Endothelial cell of umbilical vein (primary cell): ENCODE data around the gene ALLC. TPM values are rescaled to one million over a fixed set of nuclear protein-coding genes. Genes with fewer than 3 reads are reported as not detected.

ENCODE experiments used
- BruUV-seq: library from RNA; stranded (reverse); fragments of 400-500 nt; replicated peaks from 2 replicates; lab custom pipeline; 2021; lab: Mats Ljungman, UMichigan
- CTCF ChIA-PET: fragments of 300-600, 350-600 bp; sonication (Branson Sonifier 250); formaldehyde crosslinking; loops from one replicate; lab custom pipeline; 2021; ENCODE audit warnings: antibody characterized with exemption, inconsistent platforms; lab: Charles Lee
- POLR2A ChIA-PET: fragments of 300-600, 350-600 bp; sonication (Branson Sonifier 250); formaldehyde crosslinking; loops from one replicate; lab custom pipeline; 2021; ENCODE audit warnings: antibody characterized with exemption, inconsistent platforms; lab: Charles Lee
- DNase-seq: peaks from one replicate; pipeline ENCODE4 v3.0.0-alpha.2; 2011; ENCODE audit warnings: low read depth, low spot score
- FAIRE-seq: peaks from 2 replicates; lab custom pipeline; 2011; peaks lifted over from hg19 to GRCh38; lab: Jason Lieb, UNC
- H2AFZ ChIP-seq: 2 replicates; pipeline ENCODE4 v1.6.0; 2012; ENCODE audit warnings: low read depth, low read length, control low read depth, inconsistent platforms
- H3K27ac ChIP-seq: 2 replicates; pipeline ENCODE4 v1.5.1; 2011; ENCODE audit warnings: low read depth, mild to moderate bottlenecking, control low read depth, low read length, moderate library complexity; ENCODE audit not compliant: insufficient read depth
- H3K27me3 ChIP-seq, 2 experiments: 2 replicates each; pipeline versions ENCODE4 v1.6.0 to v1.6.1; 2011; ENCODE audit warnings: low read length in 2 of 2, mixed read lengths in 1 of 2; ENCODE audit not compliant: control insufficient read depth in 2 of 2, insufficient read depth in 2 of 2
- H3K36me3 ChIP-seq, 2 experiments: 2 replicates in 1 of 2; 3 replicates in 1 of 2; pipeline ENCODE4 v1.5.1; 2011; ENCODE audit warnings: low read length in 2 of 2, mild to moderate bottlenecking in 1 of 2, moderate library complexity in 1 of 2; ENCODE audit not compliant: control insufficient read depth in 2 of 2, insufficient read depth in 2 of 2; ENCODE audit errors: extremely low read depth in 1 of 2
- H3K4me1 ChIP-seq: 3 replicates; pipeline ENCODE4 v1.5.1; 2011; ENCODE audit warnings: mild to moderate bottlenecking, low read length; ENCODE audit not compliant: control insufficient read depth, insufficient read depth; ENCODE audit errors: extremely low read depth
- H3K4me2 ChIP-seq: 2 replicates; pipeline ENCODE4 v1.6.1; 2011; ENCODE audit warnings: low read length, control low read depth, mixed read lengths; ENCODE audit not compliant: insufficient read depth
- H3K4me3 ChIP-seq, 3 experiments: fragments of 200-600 bp in 1 of 3; sonication (generic), shearing (Covaris generic) in 1 of 3; replicated peaks in 1 of 3; 2 replicates each; pipeline ENCODE4 v1.5.1; 2011 to 2016; ENCODE audit warnings: control low read depth in 3 of 3, low read length in 3 of 3, mild to moderate bottlenecking in 2 of 3, inconsistent platforms in 1 of 3, low read depth in 1 of 3, moderate library complexity in 1 of 3; ENCODE audit not compliant: insufficient read depth in 1 of 3
- H3K79me2 ChIP-seq: 2 replicates; pipeline ENCODE4 v1.6.0; 2012; ENCODE audit warnings: low read length, inconsistent platforms; ENCODE audit not compliant: control insufficient read depth, insufficient read depth
- H3K9ac ChIP-seq: replicated peaks from 2 replicates; pipeline ENCODE3; 2011; ENCODE audit warnings: low read length, control low read depth; ENCODE audit not compliant: insufficient read depth; ENCODE audit errors: extremely low read depth
- H3K9me1 ChIP-seq: replicated peaks from 3 replicates; pipeline ENCODE4 v1.6.0; 2011; ENCODE audit warnings: mild to moderate bottlenecking, low read length; ENCODE audit not compliant: control insufficient read depth, insufficient read depth; ENCODE audit errors: extremely low read depth
- H3K9me3 ChIP-seq: replicated peaks from 2 replicates; pipeline ENCODE4 v1.5.1; 2012; ENCODE audit warnings: low read length, inconsistent platforms; ENCODE audit not compliant: control insufficient read depth, insufficient read depth
- H4K20me1 ChIP-seq: replicated peaks from 2 replicates; pipeline ENCODE3; 2011; ENCODE audit warnings: mild to moderate bottlenecking, low read length; ENCODE audit not compliant: control insufficient read depth, insufficient read depth; ENCODE audit errors: extremely low read depth
- EZH2 ChIP-seq: IDR thresholded peaks from 2 replicates; pipeline ENCODE4 v1.6.1; 2012; ENCODE audit warnings: borderline replicate concordance, low read depth, mild to moderate bottlenecking, moderate library complexity, low read length, inconsistent platforms; ENCODE audit not compliant: severe bottlenecking
- FOS ChIP-seq: IDR thresholded peaks from 2 replicates; pipeline ENCODE4 v1.6.1; 2011; ENCODE audit warnings: mild to moderate bottlenecking, low read length, moderate library complexity, borderline replicate concordance; ENCODE audit not compliant: insufficient read depth
- GATA2 ChIP-seq: IDR thresholded peaks from 2 replicates; pipeline ENCODE4 v1.7.0; 2011; ENCODE audit warnings: low read depth, mild to moderate bottlenecking, moderate library complexity, mixed read lengths, low read length; ENCODE audit not compliant: insufficient read length, insufficient read depth
- JUN ChIP-seq: IDR thresholded peaks from 2 replicates; pipeline ENCODE4 v1.6.1; 2011; ENCODE audit warnings: borderline replicate concordance, low read depth; ENCODE audit not compliant: insufficient read length, insufficient read depth
- MYC ChIP-seq: IDR thresholded peaks from one replicate; pipeline ENCODE4 v1.6.1; 2011; ENCODE audit warnings: mild to moderate bottlenecking, low read depth, low read length
- POLR2A ChIP-seq: IDR thresholded peaks from 2 replicates; pipeline ENCODE4 v1.6.1; 2012; ENCODE audit warnings: low read depth, mild to moderate bottlenecking, control low read depth, low read length
- POLR2AphosphoS5 ChIP-seq: IDR thresholded peaks from 2 replicates; pipeline ENCODE4 v1.6.1; 2012; ENCODE audit warnings: low read depth, mild to moderate bottlenecking, control low read depth, low read length, moderate library complexity; ENCODE audit not compliant: insufficient read depth
- dilution Hi-C: fragments of 300-500 bp; cut with MboI; formaldehyde crosslinking; loops from one replicate; pipeline ENCODE4 v1.15.0; 2019; ENCODE audit warnings: low sequenced_read_pairs; ENCODE audit not compliant: extremely low pct_ligation_motif_present
- intact Hi-C: fragments of 100-400 bp; cut with micrococcal nuclease; formaldehyde crosslinking; loops from one replicate; pipeline ENCODE4 v1.10.0; 2022
- polyA plus RNA-seq, 4 experiments: library from polyadenylated mRNA; depleted of rRNA in 3 of 4; stranded (reverse) in 3 of 4; unstranded in 1 of 4; fragments of >200 nt; gene quantifications; 2 replicates each; pipeline versions ENCODE4 v1.2.1 to v1.2.3, GENCODE V29; 2011 to 2012; ENCODE audit warnings: missing spikeins in 1 of 4
- total RNA-seq: library from RNA; stranded (reverse); gene quantifications from 2 replicates; pipeline ENCODE4 v1.2.3, GENCODE V29; 2021
- TF ChIP-seq, protein P1 (sequence below): IDR thresholded peaks from 2 replicates; pipeline ENCODE4 v1.6.1; 2011; ENCODE audit not compliant: insufficient read depth, insufficient read length
- TF ChIP-seq, protein P2 (sequence below), 2 donors: IDR thresholded peaks; 1 replicate in 1 of 2; 2 replicates in 1 of 2; pipeline ENCODE4 v1.5.1; 2011; ENCODE audit warnings: low read length in 2 of 2, mild to moderate bottlenecking in 2 of 2, moderate library complexity in 2 of 2, control low read depth in 1 of 2, inconsistent platforms in 1 of 2, low read depth in 1 of 2; ENCODE audit not compliant: insufficient read depth in 1 of 2; ENCODE audit errors: extremely low read depth in 1 of 2

ALLC gene
- total and polyA plus RNA-seq, 2 donors (not counting 3 experiments of a cell fraction or from before 2014, with no cell fraction given): not detected

DNA sequence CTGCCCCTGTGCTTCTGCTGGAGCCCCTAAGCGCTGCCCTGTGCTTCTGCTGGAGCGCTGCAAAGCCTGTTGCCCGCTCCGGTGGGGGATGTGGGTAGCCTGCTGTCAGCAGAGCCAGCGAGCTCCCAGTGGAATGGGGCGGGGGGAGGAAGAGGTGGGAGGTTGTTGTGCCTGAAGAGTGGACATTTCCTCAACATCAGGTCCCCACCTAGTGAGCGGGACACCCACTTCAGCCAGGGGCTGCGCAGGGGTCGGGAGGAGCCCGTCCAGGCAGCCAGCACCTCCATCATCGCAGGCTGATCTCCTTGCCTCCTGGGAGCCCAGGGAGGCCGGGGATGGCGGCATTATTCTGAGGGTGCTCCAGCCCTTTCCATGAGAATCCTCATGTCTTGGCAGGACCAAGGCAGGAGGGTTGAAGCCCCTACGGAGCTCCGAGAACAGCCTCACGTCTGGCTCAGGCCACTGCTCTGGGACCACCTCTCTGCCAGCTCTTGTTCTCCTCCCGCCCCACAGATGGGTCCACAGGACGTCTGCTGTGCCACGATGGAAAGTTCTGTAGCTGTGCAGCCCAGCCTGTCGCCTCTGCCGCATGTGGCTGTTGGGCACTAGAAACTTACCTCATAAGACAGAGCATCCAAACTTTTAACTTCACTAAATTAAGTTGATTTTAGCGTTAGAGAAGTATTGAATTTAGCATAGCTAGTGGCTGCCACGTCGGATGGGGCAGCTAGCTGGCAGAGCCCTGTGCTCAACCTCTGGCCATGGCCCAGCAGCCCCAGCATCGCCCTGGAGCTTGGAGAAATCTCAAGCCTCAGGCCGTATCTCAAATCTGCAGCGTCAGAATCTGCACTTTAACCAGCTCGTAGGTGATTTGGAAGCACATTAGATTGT lies 1.9 kb upstream of the ALLC start:
- TF ChIP-seq JUN (no peak), MYC (no peak), POLR2A (no peak), EZH2 (no peak), FOS (no peak), POLR2AphosphoS5 (no peak), GATA2 (no peak)
- TF ChIP-seq, protein P1, sequence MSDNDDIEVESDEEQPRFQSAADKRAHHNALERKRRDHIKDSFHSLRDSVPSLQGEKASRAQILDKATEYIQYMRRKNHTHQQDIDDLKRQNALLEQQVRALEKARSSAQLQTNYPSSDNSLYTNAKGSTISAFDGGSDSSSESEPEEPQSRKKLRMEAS: no peak
- TF ChIP-seq, protein P2, sequence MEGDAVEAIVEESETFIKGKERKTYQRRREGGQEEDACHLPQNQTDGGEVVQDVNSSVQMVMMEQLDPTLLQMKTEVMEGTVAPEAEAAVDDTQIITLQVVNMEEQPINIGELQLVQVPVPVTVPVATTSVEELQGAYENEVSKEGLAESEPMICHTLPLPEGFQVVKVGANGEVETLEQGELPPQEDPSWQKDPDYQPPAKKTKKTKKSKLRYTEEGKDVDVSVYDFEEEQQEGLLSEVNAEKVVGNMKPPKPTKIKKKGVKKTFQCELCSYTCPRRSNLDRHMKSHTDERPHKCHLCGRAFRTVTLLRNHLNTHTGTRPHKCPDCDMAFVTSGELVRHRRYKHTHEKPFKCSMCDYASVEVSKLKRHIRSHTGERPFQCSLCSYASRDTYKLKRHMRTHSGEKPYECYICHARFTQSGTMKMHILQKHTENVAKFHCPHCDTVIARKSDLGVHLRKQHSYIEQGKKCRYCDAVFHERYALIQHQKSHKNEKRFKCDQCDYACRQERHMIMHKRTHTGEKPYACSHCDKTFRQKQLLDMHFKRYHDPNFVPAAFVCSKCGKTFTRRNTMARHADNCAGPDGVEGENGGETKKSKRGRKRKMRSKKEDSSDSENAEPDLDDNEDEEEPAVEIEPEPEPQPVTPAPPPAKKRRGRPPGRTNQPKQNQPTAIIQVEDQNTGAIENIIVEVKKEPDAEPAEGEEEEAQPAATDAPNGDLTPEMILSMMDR (IDR thresholded peaks at IDR 0.05; ENCODE audit: extremely low read depth in 1 of 2, insufficient read depth in 1 of 2, low read depth in 1 of 2, low read length in 2 of 2): no peak

More for the DNA sequence above, 1.9 kb upstream of the ALLC start:
- Histone ChIP-seq H3K4me1 (peaks cover 2% of the 10 kb centered on the region), H3K36me3 (no peaks in the 10 kb centered on the region), H3K4me3 (no peak overlapping the region), H3K27ac (no peak overlapping the region), H3K9ac (no peak overlapping the region), H3K4me2 (no peak overlapping the region), H3K79me2 (no peaks in the 10 kb centered on the region), H3K9me1 (no peaks in the 10 kb centered on the region), H3K9me3 (no peaks in the 10 kb centered on the region), H2AFZ (no peak overlapping the region), H3K27me3 (no peaks in the 10 kb centered on the region), H4K20me1 (no peaks in the 10 kb centered on the region)
- dilution Hi-C loops (no loop called here), intact Hi-C loops (no loop called here)
- POLR2A ChIA-PET: no interaction called here
- FAIRE-seq: no peak
- DNase-seq: no peak
- no TSS peak for BruUV-seq
- CTCF ChIA-PET: interaction anchor here (1.1 kb wide), 1 partner anchor 9 kb away, joined by 3 read pairs; no protein-coding TSS in a partner anchor
